Neural cell (in vitro differentiated cells): ENCODE measurements around the gene HOXC6. TPM values are rescaled to one million over a fixed set of nuclear protein-coding genes. Genes with fewer than 3 reads are reported as not detected.

Source experiments
- H2AFZ ChIP-seq: fragments of 200-600, 300-800 bp; sonication (generic), shearing (Covaris generic); 2 replicates; pipeline ENCODE4 v1.6.0; 2014; ENCODE audit warnings: low read depth, mild to moderate bottlenecking, antibody characterized with exemption, low read length, moderate library complexity
- H3F3A ChIP-seq: fragments of 200-600 bp; shearing (Covaris generic); 2 replicates; pipeline ENCODE4 v1.6.1; 2016; ENCODE audit warnings: mild to moderate bottlenecking, moderate library complexity, mixed read lengths, antibody characterized with exemption, low read length; ENCODE audit not compliant: insufficient read depth, poor library complexity, severe bottlenecking
- H3K27ac ChIP-seq: fragments of 200-600, 300-800 bp; sonication (generic), shearing (Covaris generic); 2 replicates; pipeline ENCODE4 v1.5.1; 2014; ENCODE audit warnings: mild to moderate bottlenecking, low read length, moderate library complexity
- H3K27me3 ChIP-seq: fragments of 300-800, 200-600 bp; sonication (generic), shearing (Covaris generic); 2 replicates; pipeline ENCODE4 v1.6.0; 2014; ENCODE audit warnings: mild to moderate bottlenecking, low read depth, low read length, moderate library complexity; ENCODE audit not compliant: insufficient read depth
- H3K36me3 ChIP-seq: fragments of 300-800, 200-600 bp; sonication (generic), shearing (Covaris generic); 2 replicates; pipeline ENCODE4 v1.5.1; 2014; ENCODE audit warnings: mild to moderate bottlenecking, antibody characterized with exemption, low read length, moderate library complexity; ENCODE audit not compliant: insufficient read depth
- H3K4me2 ChIP-seq: fragments of 300-800, 200-600 bp; sonication (generic), shearing (Covaris generic); 2 replicates; pipeline ENCODE4 v1.6.0; 2014; ENCODE audit warnings: mild to moderate bottlenecking, low read length
- H3K4me3 ChIP-seq: fragments of 300-800, 200-600 bp; sonication (generic), shearing (Covaris generic); 2 replicates; pipeline ENCODE4 v1.5.1; 2014; ENCODE audit warnings: mild to moderate bottlenecking, low read length, moderate library complexity
- H3K79me2 ChIP-seq: fragments of 200-600 bp; shearing (Covaris generic); replicated peaks from 2 replicates; pipeline ENCODE4 v1.6.0; 2014; ENCODE audit warnings: mild to moderate bottlenecking, low read length, moderate library complexity; ENCODE audit not compliant: insufficient read depth
- H3K9ac ChIP-seq: fragments of 300-800, 200-600 bp; sonication (generic), shearing (Covaris generic); 2 replicates; pipeline ENCODE4 v1.6.1; 2016; ENCODE audit warnings: mild to moderate bottlenecking, low read length, mixed read lengths
- H3K9me2 ChIP-seq: fragments of 200-600 bp; shearing (Covaris generic); 2 replicates; pipeline ENCODE4 v1.6.1; 2016; ENCODE audit warnings: mild to moderate bottlenecking, low read length, mixed read lengths; ENCODE audit not compliant: insufficient read depth
- H3K9me3 ChIP-seq: fragments of 200-600, 300-800 bp; sonication (generic), shearing (Covaris generic); 2 replicates; pipeline ENCODE4 v1.6.1; 2016; ENCODE audit warnings: mild to moderate bottlenecking, mixed run types, low read length, moderate library complexity, mixed read lengths
- H4K20me1 ChIP-seq: fragments of 200-600 bp; shearing (Covaris generic); 2 replicates; pipeline ENCODE4 v1.6.1; 2016; ENCODE audit warnings: mild to moderate bottlenecking, mixed run types; ENCODE audit not compliant: insufficient read depth
- EZH2 ChIP-seq: fragments of 200-600, 300-800 bp; shearing (Covaris generic), sonication (generic); IDR thresholded peaks from 2 replicates; pipeline ENCODE4 v1.6.1; 2014; ENCODE audit warnings: antibody characterized with exemption, low read length, borderline replicate concordance, mild to moderate bottlenecking; ENCODE audit not compliant: insufficient read depth, poor library complexity, severe bottlenecking
- RAD21 ChIP-seq: fragments of 450-650 bp; conservative IDR thresholded peaks from 2 replicates; pipeline ENCODE4 v1.6.1; 2014; ENCODE audit warnings: antibody characterized with exemption, mild to moderate bottlenecking, moderate library complexity
- SMC3 ChIP-seq: fragments of 450-650 bp; conservative IDR thresholded peaks from 2 replicates; pipeline ENCODE4 v1.6.1; 2014; ENCODE audit warnings: antibody characterized with exemption, mild to moderate bottlenecking, moderate library complexity; ENCODE audit not compliant: poor library complexity
- TAF1 ChIP-seq: IDR thresholded peaks from 2 replicates; pipeline ENCODE4 v1.6.1; 2012; ENCODE audit warnings: low read depth
- polyA plus RNA-seq: library from polyadenylated mRNA; depleted of rRNA; stranded (reverse); fragments of >200 nt; gene quantifications from 2 replicates; pipeline ENCODE4 v1.2.3, GENCODE V29; 2014
- TF ChIP-seq, protein P1 (sequence below): IDR thresholded peaks from 2 replicates; pipeline ENCODE4 v1.6.1; 2012; ENCODE audit warnings: borderline replicate concordance

Gene HOXC6
- polyA plus RNA-seq, 1 donor from 2014 or later: not detected

DNA sequence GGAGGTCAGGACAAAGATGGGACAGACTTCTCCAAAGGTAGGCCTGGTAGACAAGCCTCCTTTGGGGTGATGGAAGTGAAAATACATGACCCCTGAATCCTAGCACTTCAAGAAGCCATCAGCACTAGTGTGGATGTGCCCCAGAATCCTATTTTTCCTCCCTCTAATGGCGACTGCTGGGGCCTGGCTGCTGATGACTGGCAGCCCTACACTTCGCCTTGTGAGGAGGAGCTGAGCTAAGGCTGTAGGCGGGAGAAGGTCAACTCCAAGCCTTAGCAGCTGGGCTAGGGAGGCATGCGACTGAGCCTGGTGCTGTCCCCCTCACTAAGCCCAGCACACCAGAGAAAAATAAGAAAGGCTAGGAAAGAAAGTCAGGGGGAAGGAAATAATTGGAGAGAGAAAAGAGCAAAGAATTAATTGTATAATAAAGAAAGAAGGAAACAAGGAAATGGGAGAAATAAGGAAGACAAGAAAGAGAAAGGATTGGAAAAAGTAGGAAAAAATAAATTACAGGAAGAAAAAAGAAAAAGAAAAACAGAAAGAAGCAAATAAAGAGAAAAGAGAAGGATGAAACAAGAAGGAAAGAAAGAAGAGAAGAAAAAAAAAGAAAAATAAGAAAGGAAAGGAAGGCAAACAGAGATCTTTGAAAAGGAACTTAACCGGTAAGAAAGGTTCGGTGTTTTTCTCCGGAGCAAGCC, 48.0 kb upstream of the HOXC6 start:
- Histone ChIP-seq H3K27me3 (peaks cover 99% of the 10 kb centered on the region), H3K27ac (no peak overlapping the region), H2AFZ (no peak overlapping the region), H3K36me3 (no peaks in the 10 kb centered on the region), H4K20me1 (no peaks in the 10 kb centered on the region), H3K4me2 (no peak overlapping the region), H3K79me2 (no peaks in the 10 kb centered on the region), H3K9me2 (no peaks in the 10 kb centered on the region), H3F3A (no peaks in the 10 kb centered on the region), H3K9ac (no peak overlapping the region), H3K4me3 (no peak overlapping the region), H3K9me3 (no peaks in the 10 kb centered on the region)
- TF ChIP-seq SMC3: no peak
- TF ChIP-seq, protein P1, sequence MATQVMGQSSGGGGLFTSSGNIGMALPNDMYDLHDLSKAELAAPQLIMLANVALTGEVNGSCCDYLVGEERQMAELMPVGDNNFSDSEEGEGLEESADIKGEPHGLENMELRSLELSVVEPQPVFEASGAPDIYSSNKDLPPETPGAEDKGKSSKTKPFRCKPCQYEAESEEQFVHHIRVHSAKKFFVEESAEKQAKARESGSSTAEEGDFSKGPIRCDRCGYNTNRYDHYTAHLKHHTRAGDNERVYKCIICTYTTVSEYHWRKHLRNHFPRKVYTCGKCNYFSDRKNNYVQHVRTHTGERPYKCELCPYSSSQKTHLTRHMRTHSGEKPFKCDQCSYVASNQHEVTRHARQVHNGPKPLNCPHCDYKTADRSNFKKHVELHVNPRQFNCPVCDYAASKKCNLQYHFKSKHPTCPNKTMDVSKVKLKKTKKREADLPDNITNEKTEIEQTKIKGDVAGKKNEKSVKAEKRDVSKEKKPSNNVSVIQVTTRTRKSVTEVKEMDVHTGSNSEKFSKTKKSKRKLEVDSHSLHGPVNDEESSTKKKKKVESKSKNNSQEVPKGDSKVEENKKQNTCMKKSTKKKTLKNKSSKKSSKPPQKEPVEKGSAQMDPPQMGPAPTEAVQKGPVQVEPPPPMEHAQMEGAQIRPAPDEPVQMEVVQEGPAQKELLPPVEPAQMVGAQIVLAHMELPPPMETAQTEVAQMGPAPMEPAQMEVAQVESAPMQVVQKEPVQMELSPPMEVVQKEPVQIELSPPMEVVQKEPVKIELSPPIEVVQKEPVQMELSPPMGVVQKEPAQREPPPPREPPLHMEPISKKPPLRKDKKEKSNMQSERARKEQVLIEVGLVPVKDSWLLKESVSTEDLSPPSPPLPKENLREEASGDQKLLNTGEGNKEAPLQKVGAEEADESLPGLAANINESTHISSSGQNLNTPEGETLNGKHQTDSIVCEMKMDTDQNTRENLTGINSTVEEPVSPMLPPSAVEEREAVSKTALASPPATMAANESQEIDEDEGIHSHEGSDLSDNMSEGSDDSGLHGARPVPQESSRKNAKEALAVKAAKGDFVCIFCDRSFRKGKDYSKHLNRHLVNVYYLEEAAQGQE: no peak

DNA sequence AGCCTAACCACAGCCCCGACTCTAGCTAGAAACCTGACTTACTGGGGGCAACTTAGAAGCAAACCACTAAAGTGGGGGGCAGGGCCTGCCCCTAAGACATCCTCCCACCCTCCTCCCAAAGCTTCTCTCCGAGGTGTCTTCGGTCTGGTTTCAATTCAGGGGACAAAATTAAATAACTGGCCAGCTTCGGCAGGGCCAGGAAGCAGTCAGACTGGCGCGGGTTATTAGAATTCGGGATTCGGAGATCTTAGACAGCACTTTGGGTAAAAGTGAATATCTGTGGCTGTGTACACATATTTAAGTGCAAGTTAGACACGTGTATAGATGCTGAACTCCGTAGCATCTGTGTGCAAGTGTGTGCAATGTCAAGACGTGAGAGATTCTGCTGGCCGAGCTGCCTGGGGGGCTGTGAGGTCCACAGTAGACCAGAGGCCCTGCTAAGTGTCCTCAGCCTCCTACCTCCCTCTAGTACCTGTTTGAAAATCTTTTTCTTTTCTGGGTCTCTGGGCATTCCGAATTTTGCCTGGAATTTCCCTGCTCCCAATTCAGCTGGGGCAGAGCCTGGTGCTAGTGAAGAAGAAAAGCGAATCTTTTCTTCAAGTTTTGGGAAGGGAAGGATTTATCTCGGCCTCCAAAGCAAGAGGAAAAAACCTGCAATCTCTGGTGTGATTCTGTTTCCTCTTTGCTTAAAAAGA, 47.3 kb upstream of the HOXC6 start:
- no peaks in the 10 kb centered on the region for H3K36me3 ChIP-seq
- H3K27me3 ChIP-seq: peaks cover 99% of the 10 kb centered on the region
- no peaks in the 10 kb centered on the region for H3K9me2 ChIP-seq
- no peak overlapping the region for H2AFZ ChIP-seq
- TF ChIP-seq, protein P1: no peak
- TF ChIP-seq TAF1 (no peak), SMC3 (no peak), RAD21 (no peak), EZH2 (no peak)
- H3F3A ChIP-seq: no peaks in the 10 kb centered on the region
- H3K9me3 ChIP-seq: no peaks in the 10 kb centered on the region
- H4K20me1 ChIP-seq: no peaks in the 10 kb centered on the region
- no peak overlapping the region for H3K4me2 ChIP-seq
- no peak overlapping the region for H3K4me3 ChIP-seq
- no peak overlapping the region for H3K27ac ChIP-seq
- H3K79me2 ChIP-seq: no peaks in the 10 kb centered on the region
- no peak overlapping the region for H3K9ac ChIP-seq
